ENCODE measurements around the gene TMPRSS6. TPM values are rescaled to one million over a fixed set of nuclear protein-coding genes. Genes with fewer than 3 reads are reported as not detected.

Gene TMPRSS6
- total RNA-seq: 1 to 10 TPM in 1 of 7 donors, under 1 TPM in 1, not detected in 5; 0.33 to 2.4 TPM
- under 1 TPM in 1 of 2 donors, not detected in 1; 0.04 TPM for polyA plus RNA-seq
- long read RNA-seq, donor 1: 0 reads
- long read RNA-seq, donor 2: 0 reads
- long read RNA-seq, donor 3: 0 reads

DNA sequence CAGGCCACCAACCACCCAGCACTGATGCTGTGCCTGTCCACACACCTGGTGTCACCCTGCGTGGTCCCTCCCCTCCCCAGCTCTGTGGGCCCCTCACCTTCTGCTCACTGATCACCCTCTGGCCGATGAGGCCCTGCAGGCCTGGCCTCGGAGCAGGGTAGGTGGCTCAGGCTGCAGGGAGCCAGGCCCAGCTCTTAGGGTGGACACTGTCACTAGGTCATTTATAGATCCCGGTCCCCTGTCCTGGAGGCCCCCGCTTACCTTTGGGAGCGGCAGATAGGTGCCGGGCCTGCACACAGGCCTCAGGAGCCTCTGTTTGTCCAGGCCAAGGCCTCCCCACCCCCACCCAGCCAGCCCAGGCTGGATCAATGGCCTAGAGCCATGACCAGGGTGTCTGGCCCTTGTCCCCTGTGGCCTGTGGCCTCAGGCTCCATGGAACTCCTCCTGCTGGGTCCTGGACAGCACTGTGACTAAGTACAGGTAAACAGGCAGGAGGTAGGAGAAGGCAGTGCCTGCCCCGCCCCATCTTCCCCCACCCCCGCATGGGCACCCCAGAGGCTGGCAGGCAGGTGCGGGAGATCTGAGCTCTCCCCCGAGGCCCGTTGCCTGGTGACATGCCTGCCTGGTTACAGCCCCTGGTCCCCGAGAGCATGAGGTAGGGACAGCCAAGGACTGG, at the start of gene TMPRSS6:
TMPRSS6 (minus strand) TSS at position 472 of the 676 bp plus-strand sequence. CDS start 6,296 bp downstream, outside the sequence.
- WGBS, 3 donors: 76 to 85% (median 84%) methylated on average over 9 to 13 of the region's 13 CpGs
- Histone ChIP-seq H3K27ac (no peak within 1 kb of the TSS), H3K9me3 (no peaks in the 10 kb centered on the region), H3K4me1 (ENCODE audit: insufficient read depth) (no peaks in the 10 kb centered on the region), H3K4me3 (no peak within 1 kb of the TSS), H3K27me3 (no peaks in the 10 kb centered on the region), H3K36me3 (no peaks in the 10 kb centered on the region)
- no peak for TF ChIP-seq EP300 (IDR thresholded peaks at IDR 0.05)
- TF ChIP-seq, protein P1, sequence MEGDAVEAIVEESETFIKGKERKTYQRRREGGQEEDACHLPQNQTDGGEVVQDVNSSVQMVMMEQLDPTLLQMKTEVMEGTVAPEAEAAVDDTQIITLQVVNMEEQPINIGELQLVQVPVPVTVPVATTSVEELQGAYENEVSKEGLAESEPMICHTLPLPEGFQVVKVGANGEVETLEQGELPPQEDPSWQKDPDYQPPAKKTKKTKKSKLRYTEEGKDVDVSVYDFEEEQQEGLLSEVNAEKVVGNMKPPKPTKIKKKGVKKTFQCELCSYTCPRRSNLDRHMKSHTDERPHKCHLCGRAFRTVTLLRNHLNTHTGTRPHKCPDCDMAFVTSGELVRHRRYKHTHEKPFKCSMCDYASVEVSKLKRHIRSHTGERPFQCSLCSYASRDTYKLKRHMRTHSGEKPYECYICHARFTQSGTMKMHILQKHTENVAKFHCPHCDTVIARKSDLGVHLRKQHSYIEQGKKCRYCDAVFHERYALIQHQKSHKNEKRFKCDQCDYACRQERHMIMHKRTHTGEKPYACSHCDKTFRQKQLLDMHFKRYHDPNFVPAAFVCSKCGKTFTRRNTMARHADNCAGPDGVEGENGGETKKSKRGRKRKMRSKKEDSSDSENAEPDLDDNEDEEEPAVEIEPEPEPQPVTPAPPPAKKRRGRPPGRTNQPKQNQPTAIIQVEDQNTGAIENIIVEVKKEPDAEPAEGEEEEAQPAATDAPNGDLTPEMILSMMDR (IDR thresholded peaks at IDR 0.05): no peak
- TF ChIP-seq POLR2A (IDR thresholded peaks at IDR 0.05): no peak
- intact Hi-C loops (cut with DNase I): no loop called here
- DNase-seq: no peak

DNA sequence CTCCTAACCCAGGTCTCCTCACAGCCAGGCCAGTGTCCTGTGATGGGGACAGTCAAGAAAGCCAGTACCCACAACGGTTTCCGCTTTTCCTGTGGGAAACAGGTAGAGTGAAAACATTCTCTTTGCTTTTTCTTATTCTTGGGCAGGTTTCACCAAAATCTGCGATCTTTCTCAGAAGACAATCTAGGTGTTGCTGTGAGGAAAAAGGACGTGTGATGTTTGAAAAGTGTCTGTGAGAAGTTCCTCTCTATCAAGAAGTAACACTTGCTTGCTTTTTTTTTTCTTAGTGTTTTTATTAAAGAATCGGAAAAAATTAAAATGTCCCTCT, 49.4 kb upstream of the TMPRSS6 start:
- Histone ChIP-seq H3K27ac (no peak overlapping the region), H3K4me3 (no peak overlapping the region), H3K9me3 (no peaks in the 10 kb centered on the region), H3K27me3 (no peaks in the 10 kb centered on the region), H3K4me1 (ENCODE audit: insufficient read depth) (no peaks in the 10 kb centered on the region), H3K36me3 (no peaks in the 10 kb centered on the region)
- DNase-seq: no peak
- TF ChIP-seq POLR2A (IDR thresholded peaks at IDR 0.05) (no peak), EP300 (IDR thresholded peaks at IDR 0.05) (no peak)
- TF ChIP-seq, protein P1 (IDR thresholded peaks at IDR 0.05): no peak
- intact Hi-C loops (cut with DNase I): no loop called here
- WGBS, 3 donors: 73 to 86% (median 82%) methylated on average over 5 of the region's 5 CpGs

DNA sequence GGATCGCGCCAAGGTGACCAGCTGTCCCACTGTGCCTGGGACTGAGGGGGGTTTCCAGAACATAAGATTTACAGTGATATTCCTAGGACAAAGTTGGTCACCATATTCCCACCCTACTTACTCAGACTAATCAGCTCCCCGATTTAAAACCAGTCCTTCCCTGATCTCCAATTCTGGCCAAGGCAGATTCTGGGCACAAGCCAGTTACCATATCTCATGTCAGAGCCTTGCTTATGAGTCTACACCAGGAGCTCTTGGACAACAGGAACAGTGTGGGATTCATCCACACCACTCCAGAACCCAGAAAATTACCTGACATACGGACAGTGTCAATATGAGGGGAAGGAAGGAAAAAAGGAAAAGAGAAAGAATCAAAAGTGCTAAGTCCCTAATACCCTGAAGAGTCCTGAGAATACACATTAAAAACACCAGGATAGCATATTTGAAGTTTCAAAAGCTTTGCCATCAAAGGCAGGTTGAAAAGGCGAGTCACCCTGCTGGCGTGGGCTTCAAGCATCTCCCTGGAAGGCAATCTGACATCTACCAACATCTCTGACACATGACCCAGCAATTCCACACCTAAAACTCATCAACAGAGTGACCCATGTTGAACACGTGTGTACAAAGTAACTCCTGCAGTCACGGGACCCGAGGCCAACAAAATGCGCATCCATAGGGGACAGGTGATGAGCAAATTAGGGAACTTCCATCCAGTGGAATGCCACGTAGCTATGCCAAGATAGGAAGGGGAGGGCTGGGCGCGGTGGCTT, 48.2 kb upstream of the TMPRSS6 start:
- Histone ChIP-seq H3K27ac (no peak overlapping the region), H3K4me1 (ENCODE audit: insufficient read depth) (no peaks in the 10 kb centered on the region), H3K27me3 (no peaks in the 10 kb centered on the region), H3K4me3 (no peak overlapping the region), H3K9me3 (no peaks in the 10 kb centered on the region), H3K36me3 (no peaks in the 10 kb centered on the region)
- 73 to 75% (median 74%) methylated on average over 13 of the region's 13 CpGs for WGBS, 3 donors
- no peak for DNase-seq
- intact Hi-C loops (cut with DNase I): no loop called here
- no peak for TF ChIP-seq EP300 (IDR thresholded peaks at IDR 0.05)
- TF ChIP-seq, protein P1 (IDR thresholded peaks at IDR 0.05): no peak
- no peak for TF ChIP-seq POLR2A (IDR thresholded peaks at IDR 0.05)

DNA sequence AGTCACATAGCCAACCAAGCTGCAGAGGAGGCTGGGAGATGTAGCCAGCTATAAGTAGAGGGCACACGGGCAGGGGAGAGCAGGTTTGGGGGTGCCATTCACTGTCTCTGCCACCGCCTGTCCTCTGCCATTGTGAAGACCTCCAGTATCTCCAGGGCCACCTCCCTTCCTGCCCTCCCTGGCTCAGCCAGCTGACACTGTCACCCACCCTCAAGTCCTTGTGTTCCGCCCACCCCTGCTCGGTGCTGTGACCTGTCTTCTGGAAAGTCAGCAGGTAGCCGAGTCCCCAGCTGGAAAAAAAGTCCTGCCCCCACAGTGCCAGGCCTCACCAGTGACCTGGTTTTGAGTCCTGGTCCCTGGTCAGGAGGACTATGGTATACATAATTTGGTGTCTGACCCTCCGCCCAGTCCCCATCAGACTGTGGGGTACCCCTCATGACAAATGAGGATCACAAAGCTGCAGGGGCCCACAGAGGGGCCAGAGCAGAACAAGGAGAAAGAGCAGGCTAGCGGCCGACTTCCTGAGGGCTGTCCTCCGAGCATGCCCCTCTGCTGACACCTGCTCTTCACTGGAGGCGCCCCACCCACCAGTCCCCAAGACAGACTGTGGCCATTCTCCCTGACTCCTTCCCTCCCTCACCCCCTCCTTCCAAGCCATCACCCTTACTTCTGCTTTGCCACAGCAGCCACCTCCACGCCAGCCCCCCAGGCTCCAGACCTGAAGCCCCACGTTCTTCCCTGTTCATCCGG, 47.3 kb upstream of the TMPRSS6 start:
- H3K27me3 ChIP-seq: no peaks in the 10 kb centered on the region
- no peaks in the 10 kb centered on the region for H3K36me3 ChIP-seq
- 82 to 89% (median 87%) methylated on average over 13 of the region's 13 CpGs for WGBS, 3 donors
- H3K4me1 ChIP-seq (ENCODE audit: insufficient read depth): no peaks in the 10 kb centered on the region
- no peak overlapping the region for H3K4me3 ChIP-seq
- no peak overlapping the region for H3K27ac ChIP-seq
- no peak for TF ChIP-seq EP300 (IDR thresholded peaks at IDR 0.05)
- no peak for DNase-seq
- intact Hi-C loops (cut with DNase I): no loop called here
- no peaks in the 10 kb centered on the region for H3K9me3 ChIP-seq
